Heart left ventricle (tissue), 16 donors: ENCODE data around the gene MMAB. TPM values are rescaled to one million over a fixed set of nuclear protein-coding genes. Genes with fewer than 3 reads are reported as not detected.
A peak's percentile ranks its signal among the peaks of the same experiment; 100 is the strongest.

Experiments
- ATAC-seq, 4 donors: fragments of 200-7000 bp; cut with Tn5 transposase; one replicate each; pipeline ENCODE4 v1.9.1; 2020 to 2022; ENCODE audit warnings: moderate library complexity in 4 of 4, mild to moderate bottlenecking in 3 of 4, moderate number of reproducible peaks in 1 of 4
- DNase-seq, 5 donors: peaks; one replicate each; pipeline ENCODE4 v3.0.0-alpha.2; 2020
- H3K27ac ChIP-seq, 12 donors: fragments of 200-600 bp; sonication (generic) in 4 of 12; one replicate each; pipeline versions ENCODE4 v1.5.0 to v1.8.0; 2016 to 2022; ENCODE audit warnings: mild to moderate bottlenecking in 2 of 12
- H3K27me3 ChIP-seq, 9 donors: fragments of 200-600 bp; sonication (generic) in 2 of 9; one replicate each; pipeline versions ENCODE4 v1.5.1 to v1.8.0; 2016 to 2022; ENCODE audit warnings: mild to moderate bottlenecking in 3 of 9
- H3K36me3 ChIP-seq, 9 donors: fragments of 200-600 bp; sonication (generic) in 2 of 9; one replicate each; pipeline versions ENCODE4 v1.5.0 to v1.8.0; 2018 to 2022; ENCODE audit warnings: mild to moderate bottlenecking in 2 of 9
- H3K4me1 ChIP-seq, 12 donors: fragments of 200-600 bp; sonication (generic) in 4 of 12; one replicate each; pipeline versions ENCODE4 v1.5.0 to v1.8.0; 2016 to 2022; ENCODE audit warnings: mild to moderate bottlenecking in 3 of 12
- H3K4me3 ChIP-seq, 12 donors: fragments of 200-600 bp; sonication (generic) in 4 of 12; one replicate each; pipeline versions ENCODE4 v1.5.0 to v1.8.0; 2017 to 2022; ENCODE audit warnings: mild to moderate bottlenecking in 9 of 12, moderate library complexity in 4 of 12
- H3K9me3 ChIP-seq, 12 donors: fragments of 200-600 bp; sonication (generic) in 4 of 12; one replicate each; pipeline versions ENCODE4 v1.5.0 to v1.8.0; 2016 to 2022; ENCODE audit warnings: mild to moderate bottlenecking in 1 of 12
- POLR2A ChIP-seq, 2 donors: fragments of 450-650 bp; IDR thresholded peaks; one replicate each; pipeline ENCODE4 v1.6.1; 2017; ENCODE audit warnings: antibody characterized with exemption in 2 of 2, mild to moderate bottlenecking in 2 of 2, moderate library complexity in 2 of 2
- WGBS, 4 donors: extraction: QIAGEN DNeasy Blood & Tissue Kit in 2 of 4; methylation state at CpG; one replicate each; pipeline versions ENCODE4 v1.1.5 to v1.1.7; 2013 to 2018; 5-methylcytosine and 5-hydroxymethylcytosine counted together
- intact Hi-C, 10 donors: fragments of 100-400 bp; cut with DNase I; formaldehyde crosslinking; loops; one replicate each; pipeline versions ENCODE4 v1.11.1 to v1.14.2; 2022
- polyA plus RNA-seq, 2 donors: library from polyadenylated mRNA; stranded (reverse); fragments of 200-250 nt; gene quantifications; one replicate each; pipeline ENCODE4 v1.2.3, GENCODE V29; 2013
- total RNA-seq, 9 donors: library from RNA; depleted of rRNA in 2 of 9; stranded (reverse); fragments of >200 nt in 2 of 9; fragmentation: NEBNext Ultra II Directional in 3 of 9; extraction: Animal tissue kit (Norgen Biotek cat#: 25700) in 3 of 9; gene quantifications; one replicate each; pipeline versions ENCODE4 v1.1.0 to v1.2.4, GENCODE V29; 2016 to 2023
- TF ChIP-seq, protein P1 (sequence below), 12 donors: fragments of 200-600 bp; sonication (generic) in 4 of 12; IDR thresholded peaks; one replicate each; pipeline versions ENCODE4 v1.5.0 to v1.8.0; 2018 to 2022; ENCODE audit warnings: antibody characterized with exemption in 12 of 12, mild to moderate bottlenecking in 5 of 12
- donor health status: ischemic (EF 13 %, LVEDD 7.1; RV severe dilation, severe dysfunction).
- donor health status: healthy with polysubstance abuse.
- donor health status: DM: no; HTN: yes; CAD: no.
- donor health status: DM: no; HTN: no; CAD: no.
- donor health status: ischemic (EF 25% LVEDD 6.9; RV normal size, moderate dysfunction).
- donor health status: ischemic (EF 25% LVEDD 5.7; RV mildly dilated, moderate dysfunction).
- donor health status: healthy.
- donor health status: DM: yes; HTN: yes; CAD: no.
- donor health status: ischemic (EF 35%, LVEDD 5.7; RV mildly dilated, moderate dysfunction).
- donor health status: nonischemic (EF 11% LVEDD 7.7; RV severe dilation, severe dysfunction).
- donor health status: DM: yes; HTN: yes; CAD: no.
- donor health status: PGD.
- donor health status: ischemic (EF 29% LVEDD 5.4; RV normal size, mild dysfunction).
- donor health status: nonischemic (EF 23%, LVEDD 6.1; RV moderate dilation, normal function).

Gene MMAB
- total and polyA plus RNA-seq, 11 donors: 29.5 to 43.4 (median 34.5) TPM

- H3K9me3 ChIP-seq: no peaks in the 10 kb centered on the region
- WGBS, 4 donors: 54 to 65% (median 63%) methylated on average over 16 of the region's 16 CpGs
- peak in 1 of 4 donors; percentile 16 for ATAC-seq
- no peak overlapping the region for H3K27ac ChIP-seq
- TF ChIP-seq, protein P1, sequence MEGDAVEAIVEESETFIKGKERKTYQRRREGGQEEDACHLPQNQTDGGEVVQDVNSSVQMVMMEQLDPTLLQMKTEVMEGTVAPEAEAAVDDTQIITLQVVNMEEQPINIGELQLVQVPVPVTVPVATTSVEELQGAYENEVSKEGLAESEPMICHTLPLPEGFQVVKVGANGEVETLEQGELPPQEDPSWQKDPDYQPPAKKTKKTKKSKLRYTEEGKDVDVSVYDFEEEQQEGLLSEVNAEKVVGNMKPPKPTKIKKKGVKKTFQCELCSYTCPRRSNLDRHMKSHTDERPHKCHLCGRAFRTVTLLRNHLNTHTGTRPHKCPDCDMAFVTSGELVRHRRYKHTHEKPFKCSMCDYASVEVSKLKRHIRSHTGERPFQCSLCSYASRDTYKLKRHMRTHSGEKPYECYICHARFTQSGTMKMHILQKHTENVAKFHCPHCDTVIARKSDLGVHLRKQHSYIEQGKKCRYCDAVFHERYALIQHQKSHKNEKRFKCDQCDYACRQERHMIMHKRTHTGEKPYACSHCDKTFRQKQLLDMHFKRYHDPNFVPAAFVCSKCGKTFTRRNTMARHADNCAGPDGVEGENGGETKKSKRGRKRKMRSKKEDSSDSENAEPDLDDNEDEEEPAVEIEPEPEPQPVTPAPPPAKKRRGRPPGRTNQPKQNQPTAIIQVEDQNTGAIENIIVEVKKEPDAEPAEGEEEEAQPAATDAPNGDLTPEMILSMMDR (IDR thresholded peaks at IDR 0.05): no peak
- no peak for TF ChIP-seq POLR2A (IDR thresholded peaks at IDR 0.05)
- H3K36me3 ChIP-seq: peaks cover 0 to 17% (median 0%) of the 10 kb centered on the region in 9 donors
- no peak for DNase-seq
- H3K4me3 ChIP-seq: no peak overlapping the region
- peaks cover 0 to 17% (median 0%) of the 10 kb centered on the region in 9 donors for H3K27me3 ChIP-seq
- peaks cover 0 to 3% (median 0%) of the 10 kb centered on the region in 12 donors for H3K4me1 ChIP-seq
- intact Hi-C loops: no loop called here
These were observed 19.3 kb downstream of the MMAB start for GRCh38 chr12:109553906-109554500.

GRCh38 chr12:109553483-109553882, 19.8 kb downstream of the MMAB start:
- peaks cover 0 to 22% (median 0%) of the 10 kb centered on the region in 9 donors for H3K27me3 ChIP-seq
- TF ChIP-seq POLR2A (IDR thresholded peaks at IDR 0.05): no peak
- TF ChIP-seq, protein P1 (IDR thresholded peaks at IDR 0.05): no peak
- 89 to 94% (median 89%) methylated on average over 7 of the region's 7 CpGs for WGBS, 4 donors
- ATAC-seq (no peak), DNase-seq (no peak)
- H3K36me3 ChIP-seq: peaks cover 0 to 13% (median 0%) of the 10 kb centered on the region in 9 donors
- no peak overlapping the region for H3K27ac ChIP-seq
- H3K9me3 ChIP-seq: no peaks in the 10 kb centered on the region
- H3K4me3 ChIP-seq: no peak overlapping the region
- intact Hi-C loops: no loop called here
- H3K4me1 ChIP-seq: peaks cover 0 to 3% (median 0%) of the 10 kb centered on the region in 12 donors

DNA sequence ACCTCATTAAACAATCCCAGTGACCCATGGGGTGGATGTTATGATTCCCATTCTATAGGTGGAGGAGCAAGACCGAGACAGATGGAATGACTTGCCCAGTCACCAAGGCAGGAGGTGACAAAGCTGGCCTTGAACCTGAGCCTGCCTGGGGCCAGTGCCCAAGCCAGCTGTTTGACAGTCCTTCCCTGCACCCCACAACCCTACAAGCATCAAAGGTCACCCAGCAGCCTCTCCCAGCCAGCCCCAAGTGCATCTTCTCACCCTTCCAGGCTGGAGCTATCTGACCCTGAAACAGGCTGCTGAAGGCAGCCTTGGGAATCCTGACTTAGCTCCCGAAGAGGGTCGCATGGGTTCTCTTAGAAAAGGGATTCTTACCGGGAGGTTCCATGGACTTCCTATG, 20.3 kb downstream of the MMAB start:
- 71 to 79% (median 73%) methylated on average over 4 of the region's 4 CpGs for WGBS, 4 donors
- TF ChIP-seq POLR2A (IDR thresholded peaks at IDR 0.05): no peak
- TF ChIP-seq, protein P1 (IDR thresholded peaks at IDR 0.05): no peak
- Histone ChIP-seq H3K27me3 (peaks cover 0 to 22% (median 4%) of the 10 kb centered on the region in 9 donors), H3K36me3 (peaks cover 0 to 9% (median 0%) of the 10 kb centered on the region in 9 donors), H3K4me3 (no peak overlapping the region), H3K9me3 (no peaks in the 10 kb centered on the region), H3K27ac (no peak overlapping the region), H3K4me1 (peaks cover 0 to 3% (median 0%) of the 10 kb centered on the region in 12 donors)
- DNase-seq (no peak), ATAC-seq (no peak)
- intact Hi-C loops: no loop called here

DNA sequence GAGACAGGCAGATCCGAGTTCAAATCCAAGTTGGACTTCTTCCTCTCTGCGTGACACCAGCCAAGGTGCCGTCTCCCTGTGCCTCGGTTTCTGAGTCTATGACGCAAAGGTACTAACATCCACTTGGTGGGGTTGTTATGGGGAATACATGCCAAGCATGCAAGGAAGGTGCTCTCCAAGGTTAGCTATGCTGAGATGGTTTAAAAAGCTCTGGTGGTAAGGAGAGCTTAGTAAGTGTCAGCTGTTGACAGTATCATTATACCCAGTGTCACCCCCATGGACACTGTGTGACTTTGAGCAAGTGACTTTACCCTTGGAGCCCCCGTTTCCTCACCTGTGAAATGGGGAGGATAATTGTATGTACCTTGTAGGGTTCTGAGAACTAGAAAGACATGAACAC, 22.2 kb downstream of the MMAB start:
- no peak for TF ChIP-seq POLR2A (IDR thresholded peaks at IDR 0.05)
- TF ChIP-seq, protein P1 (IDR thresholded peaks at IDR 0.05): no peak
- 87 to 91% (median 89%) methylated on average over 6 of the region's 6 CpGs for WGBS, 4 donors
- Histone ChIP-seq H3K27me3 (peaks cover 0 to 28% (median 4%) of the 10 kb centered on the region in 9 donors), H3K4me3 (no peak overlapping the region), H3K4me1 (peaks cover 0 to 3% (median 0%) of the 10 kb centered on the region in 12 donors), H3K27ac (no peak overlapping the region), H3K36me3 (no peaks in the 10 kb centered on the region), H3K9me3 (no peaks in the 10 kb centered on the region)
- intact Hi-C loops: no loop called here
- ATAC-seq (no peak), DNase-seq (no peak)
